Measurements from ENCODE around the gene NUDT8.
"Not testable (repeated sequence)": the region's sequence is repeated elsewhere in the genome, so short reads cannot be mapped to it uniquely, and the experiment has no call there.

NUDT8 gene

GRCh38 chr11:67642173-67643120, 12.7 kb upstream of the NUDT8 start:
- no peak for DNase-seq (ENCODE audit: low read depth in 1 of 2, low spot score in 1 of 2)

GRCh38 chr11:67641338-67642172, 11.8 kb upstream of the NUDT8 start:
- no peak for DNase-seq (ENCODE audit: low read depth in 1 of 2, low spot score in 1 of 2)

- no peak for DNase-seq (ENCODE audit: low read depth in 1 of 2, low spot score in 1 of 2)
Measured at GRCh38 chr11:67640758-67641337, 11.1 kb upstream of the NUDT8 start.

- no peak for DNase-seq (ENCODE audit: low read depth in 1 of 2, low spot score in 1 of 2)
Measured at GRCh38 chr11:67640021-67640757, 10.5 kb upstream of the NUDT8 start.

- DNase-seq (ENCODE audit: low read depth in 1 of 2, low spot score in 1 of 2), result no peak
Measured at GRCh38 chr11:67639438-67639859, 9.7 kb upstream of the NUDT8 start, which contains the start of gene TBX10. TBX10 (minus strand) TSS chr11:67639763; CDS start chr11:67639472, 291 bp downstream.

GRCh38 chr11:67638535-67639437, 9.0 kb upstream of the NUDT8 start:
- DNase-seq (ENCODE audit: low read depth in 1 of 2, low spot score in 1 of 2), result no peak

- DNase-seq (ENCODE audit: low read depth in 1 of 2, low spot score in 1 of 2), result not testable (repeated sequence)
Measured at GRCh38 chr11:67637441-67637840, 7.7 kb upstream of the NUDT8 start.

- DNase-seq (ENCODE audit: low read depth in 1 of 2, low spot score in 1 of 2), result no peak
Measured at GRCh38 chr11:67636962-67637361, 7.2 kb upstream of the NUDT8 start.

- DNase-seq (ENCODE audit: low read depth in 1 of 2, low spot score in 1 of 2), result no peak
Measured at GRCh38 chr11:67635231-67635521, 5.4 kb upstream of the NUDT8 start.

GRCh38 chr11:67634366-67635230, 4.9 kb upstream of the NUDT8 start:
- no peak for DNase-seq (ENCODE audit: low read depth in 1 of 2, low spot score in 1 of 2)

- no peak for DNase-seq (ENCODE audit: low read depth in 1 of 2, low spot score in 1 of 2)
Measured at GRCh38 chr11:67633758-67634365, 4.1 kb upstream of the NUDT8 start.

GRCh38 chr11:67632982-67633755, 3.4 kb upstream of the NUDT8 start:
- DNase-seq (ENCODE audit: low read depth in 1 of 2, low spot score in 1 of 2), result no peak

GRCh38 chr11:67632175-67632981, 2.6 kb upstream of the NUDT8 start:
- DNase-seq (ENCODE audit: low read depth in 1 of 2, low spot score in 1 of 2), result no peak

GRCh38 chr11:67631853-67632174, 2.1 kb upstream of the NUDT8 start:
- no peak for DNase-seq (ENCODE audit: low read depth in 1 of 2, low spot score in 1 of 2)

GRCh38 chr11:67631411-67631810, 1.7 kb upstream of the NUDT8 start:
- DNase-seq (ENCODE audit: low read depth in 1 of 2, low spot score in 1 of 2), result no peak

- DNase-seq (ENCODE audit: low read depth in 1 of 2, low spot score in 1 of 2), result no peak
Measured at GRCh38 chr11:67630943-67631331, 1.2 kb upstream of the NUDT8 start.
